ENCODE data around the gene LAMB4.

LAMB4 gene

DNA sequence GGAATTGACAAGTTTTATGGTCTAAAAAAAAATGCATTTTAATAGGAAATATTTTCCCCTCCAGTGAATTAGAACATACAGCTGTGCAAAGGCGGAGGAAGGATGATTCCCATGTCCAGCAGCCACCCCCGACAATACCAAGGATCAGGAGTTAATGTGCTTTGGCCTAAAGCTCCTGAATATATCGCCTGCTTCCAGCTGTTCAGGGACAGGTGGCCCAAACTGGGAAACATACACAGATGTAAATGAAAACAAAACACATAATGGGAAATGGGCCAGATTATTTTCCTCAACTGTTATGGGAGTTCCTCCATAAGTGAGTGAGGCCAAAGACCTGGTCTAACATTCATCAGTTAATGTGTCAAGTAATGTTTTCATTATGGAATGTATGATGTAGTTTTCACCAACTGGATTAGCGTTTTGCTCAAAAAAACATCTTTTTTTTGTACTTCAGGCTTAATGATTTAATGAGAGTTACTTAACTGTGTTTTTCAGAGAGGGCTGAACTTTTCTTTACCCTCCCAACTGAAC is 72.1 kb downstream of the LAMB4 start:
- Histone ChIP-seq H3K36me3 (replicated peaks; ENCODE audit: insufficient read depth, low read length) (no peaks in the 10 kb centered on the region), H4K20me1 (ENCODE audit: insufficient read depth, low read length) (no peaks in the 10 kb centered on the region), H3K9ac (ENCODE audit: low read length) (no peak overlapping the region), H3K9me2 (replicated peaks; ENCODE audit: insufficient read depth, low read length) (no peaks in the 10 kb centered on the region), H3F3A (ENCODE audit: insufficient read depth, low read length) (no peaks in the 10 kb centered on the region), H3K4me1 (ENCODE audit: low read length) (no peaks in the 10 kb centered on the region), H3K9me3 (replicated peaks; ENCODE audit: insufficient read depth, low read length) (no peaks in the 10 kb centered on the region), H3K27ac (ENCODE audit: low read length) (no peak overlapping the region), H3K4me2 (ENCODE audit: low read depth, low read length) (no peak overlapping the region), H3K4me3 (ENCODE audit: low read length) (no peak overlapping the region), H3K27me3 (replicated peaks; ENCODE audit: insufficient read depth, low read length) (no peaks in the 10 kb centered on the region), H2AFZ (ENCODE audit: low read length) (no peak overlapping the region), H3K79me2 (ENCODE audit: low read length) (no peaks in the 10 kb centered on the region)
- DNase-seq: no peak
- TF ChIP-seq EZH2phosphoT487 (IDR thresholded peaks at IDR 0.05; ENCODE audit: low read length): no peak
- no peak for TF ChIP-seq CTCF (IDR thresholded peaks at IDR 0.05; ENCODE audit: low read length)
- TF ChIP-seq EZH2 (optimal IDR thresholded peaks at IDR 0.05; ENCODE audit: low read depth, low read length): no peak

- Histone ChIP-seq H3K27ac (ENCODE audit: low read length) (no peak overlapping the region), H3K9ac (ENCODE audit: low read length) (no peak overlapping the region), H3K4me3 (ENCODE audit: low read length) (no peak overlapping the region), H3K36me3 (replicated peaks; ENCODE audit: insufficient read depth, low read length) (no peaks in the 10 kb centered on the region), H2AFZ (ENCODE audit: low read length) (no peak overlapping the region), H3K4me1 (ENCODE audit: low read length) (0 out of 2 replicates have a peak, but pooled peaks cover 3% of the 10 kb centered on the region), H3F3A (ENCODE audit: insufficient read depth, low read length) (no peaks in the 10 kb centered on the region), H3K9me3 (replicated peaks; ENCODE audit: insufficient read depth, low read length) (no peaks in the 10 kb centered on the region), H3K4me2 (ENCODE audit: low read depth, low read length) (no peak overlapping the region), H3K27me3 (replicated peaks; ENCODE audit: insufficient read depth, low read length) (no peaks in the 10 kb centered on the region), H3K79me2 (ENCODE audit: low read length) (no peaks in the 10 kb centered on the region), H3K9me2 (replicated peaks; ENCODE audit: insufficient read depth, low read length) (no peaks in the 10 kb centered on the region), H4K20me1 (ENCODE audit: insufficient read depth, low read length) (no peaks in the 10 kb centered on the region)
- DNase-seq: no peak
- TF ChIP-seq CTCF (IDR thresholded peaks at IDR 0.05; ENCODE audit: low read length): no peak
- TF ChIP-seq EZH2phosphoT487 (IDR thresholded peaks at IDR 0.05; ENCODE audit: low read length): no peak
- no peak for TF ChIP-seq EZH2 (optimal IDR thresholded peaks at IDR 0.05; ENCODE audit: low read depth, low read length)
Measured at GRCh38 chr7:108055611-108056021, 74.5 kb downstream of the LAMB4 start.

- Histone ChIP-seq H3K27ac (ENCODE audit: low read length) (no peak overlapping the region), H3K36me3 (replicated peaks; ENCODE audit: insufficient read depth, low read length) (no peaks in the 10 kb centered on the region), H4K20me1 (ENCODE audit: insufficient read depth, low read length) (no peaks in the 10 kb centered on the region), H3K27me3 (replicated peaks; ENCODE audit: insufficient read depth, low read length) (no peaks in the 10 kb centered on the region), H3K4me3 (ENCODE audit: low read length) (no peak overlapping the region), H3K9ac (ENCODE audit: low read length) (no peak overlapping the region), H3K4me1 (ENCODE audit: low read length) (peaks cover 14% of the 10 kb centered on the region), H3K9me3 (replicated peaks; ENCODE audit: insufficient read depth, low read length) (no peaks in the 10 kb centered on the region), H3K79me2 (ENCODE audit: low read length) (no peaks in the 10 kb centered on the region), H3K9me2 (replicated peaks; ENCODE audit: insufficient read depth, low read length) (no peaks in the 10 kb centered on the region), H3K4me2 (ENCODE audit: low read depth, low read length) (no peak overlapping the region), H2AFZ (ENCODE audit: low read length) (no peak overlapping the region), H3F3A (ENCODE audit: insufficient read depth, low read length) (no peaks in the 10 kb centered on the region)
- DNase-seq: no peak
- TF ChIP-seq EZH2 (optimal IDR thresholded peaks at IDR 0.05; ENCODE audit: low read depth, low read length) (no peak), CTCF (IDR thresholded peaks at IDR 0.05; ENCODE audit: low read length) (no peak), EZH2phosphoT487 (IDR thresholded peaks at IDR 0.05; ENCODE audit: low read length) (no peak)
Measured at GRCh38 chr7:108054537-108054936, 75.6 kb downstream of the LAMB4 start.
